GM12878 (cell line): ENCODE data around the gene MYO10. TPM values are rescaled to one million over a fixed set of nuclear protein-coding genes. Genes with fewer than 3 reads are reported as not detected.

ENCODE experiments used
- ATAC-seq: fragments of 200-7000 bp; cut with Tn5 transposase; 3 replicates; pipeline ENCODE4 v1.9.1; 2020; ENCODE audit warnings: mild to moderate bottlenecking, moderate library complexity
- BruUV-seq: library from RNA; stranded (reverse); fragments of 400-500 nt; replicated peaks from 2 replicates; lab custom pipeline; 2021; lab: Mats Ljungman, UMichigan
- CTCF ChIA-PET: fragments of 300-600 bp; sonication (Branson Sonifier 250); formaldehyde crosslinking; extraction: SDS; loops from one replicate; lab custom pipeline; 2021; ENCODE audit warnings: inconsistent platforms; lab: Yijun Ruan, JAX
- POLR2A ChIA-PET: fragments of 350-600 bp; formaldehyde crosslinking; extraction: SDS; loops from one replicate; lab custom pipeline; 2021; ENCODE audit warnings: inconsistent platforms; lab: Charles Lee
- RAD21 ChIA-PET: fragments of 300-600 bp; sonication (Branson Sonifier 250); formaldehyde crosslinking; loops from one replicate; lab custom pipeline; 2023; ENCODE audit warnings: antibody characterized with exemption; ENCODE audit not compliant: unreplicated experiment; lab: Charles Lee
- SMC1A ChIA-PET: fragments of 300-600 bp; sonication (Branson Sonifier 250); formaldehyde crosslinking; loops from one replicate; lab custom pipeline; 2023; ENCODE audit not compliant: unreplicated experiment, uncharacterized antibody; lab: Charles Lee
- DNase-seq: peaks from one replicate; pipeline ENCODE4 v3.0.0-alpha.2; 2011; ENCODE audit warnings: low read depth, low spot score
- FAIRE-seq: peaks from 3 replicates; lab custom pipeline; 2011; peaks lifted over from hg19 to GRCh38; lab: Jason Lieb, UNC
- H2AFZ ChIP-seq: 2 replicates; pipeline ENCODE4 v1.6.0; 2011; ENCODE audit warnings: low read depth, low read length, control low read depth; ENCODE audit not compliant: control insufficient read depth
- H3K27ac ChIP-seq: 2 replicates; pipeline ENCODE4 v1.5.1; 2011; ENCODE audit warnings: control low read depth; ENCODE audit not compliant: control insufficient read depth, insufficient read depth
- H3K27me3 ChIP-seq, 2 experiments: replicated peaks in 1 of 2; 2 replicates each; pipeline versions ENCODE4 v1.6.0 to v1.6.1; 2011; ENCODE audit warnings: low read length in 1 of 2; ENCODE audit not compliant: control insufficient read depth in 2 of 2, insufficient read depth in 2 of 2
- H3K36me3 ChIP-seq, 2 experiments: 2 replicates each; pipeline ENCODE4 v1.5.1; 2011; ENCODE audit warnings: low read length in 1 of 2; ENCODE audit not compliant: control insufficient read depth in 2 of 2, insufficient read depth in 2 of 2
- H3K4me1 ChIP-seq: 2 replicates; pipeline ENCODE4 v1.6.1; 2011; ENCODE audit warnings: mild to moderate bottlenecking, low read length, moderate library complexity, mixed read lengths; ENCODE audit not compliant: control insufficient read depth, insufficient read depth
- H3K4me2 ChIP-seq: 2 replicates; pipeline ENCODE4 v1.6.0; 2011; ENCODE audit warnings: control low read depth; ENCODE audit not compliant: control insufficient read depth, insufficient read depth
- H3K4me3 ChIP-seq: fragments of 200-600 bp; sonication (generic); 2 replicates; pipeline ENCODE4 v1.5.1; 2016
- H3K79me2 ChIP-seq: 2 replicates; pipeline ENCODE4 v1.6.0; 2011; ENCODE audit warnings: low read length; ENCODE audit not compliant: control insufficient read depth, insufficient read depth
- H3K9ac ChIP-seq: 2 replicates; pipeline ENCODE4 v1.8.0; 2011; ENCODE audit warnings: low read length, control low read depth, mixed read lengths; ENCODE audit not compliant: control insufficient read depth, insufficient read depth
- H3K9me3 ChIP-seq: replicated peaks from 3 replicates; pipeline ENCODE4 v1.5.1; 2011; ENCODE audit warnings: mild to moderate bottlenecking, low read length; ENCODE audit not compliant: control insufficient read depth, insufficient read depth
- H4K20me1 ChIP-seq: 2 replicates; pipeline ENCODE4 v1.6.0; 2011; ENCODE audit not compliant: control insufficient read depth, insufficient read depth
- FOS ChIP-seq: IDR thresholded peaks from 3 replicates; pipeline ENCODE4 v1.6.1; 2011; ENCODE audit warnings: borderline replicate concordance; ENCODE audit not compliant: insufficient read length; ENCODE audit errors: extremely low read depth
- IKZF2 ChIP-seq, 2 experiments: fragments of 450-650 bp; IDR thresholded peaks; 2 replicates each; pipeline ENCODE4 v1.6.1; 2017; ENCODE audit warnings: mild to moderate bottlenecking in 2 of 2, moderate library complexity in 2 of 2
- IRF4 ChIP-seq: IDR thresholded peaks from 2 replicates; pipeline ENCODE4 v1.6.1; 2011; ENCODE audit warnings: low read depth, low read length
- POU2F2 ChIP-seq: IDR thresholded peaks from 3 replicates; pipeline ENCODE4 v1.6.1; 2011; ENCODE audit warnings: low read depth, mild to moderate bottlenecking, low read length, borderline replicate concordance
- RFX5 ChIP-seq: IDR thresholded peaks from 2 replicates; pipeline ENCODE4 v1.6.1; 2011; ENCODE audit warnings: low read depth, low read length, improper control_type of control experiment
- SPI1 ChIP-seq: IDR thresholded peaks from 2 replicates; pipeline ENCODE4 v1.6.1; 2011; ENCODE audit warnings: low read depth, mild to moderate bottlenecking, low read length, moderate library complexity, borderline replicate concordance; ENCODE audit not compliant: insufficient read depth
- SREBF2 ChIP-seq: IDR thresholded peaks from 2 replicates; pipeline ENCODE4 v1.6.1; 2012; ENCODE audit warnings: mild to moderate bottlenecking, low read length
- STAT3 ChIP-seq: IDR thresholded peaks from 2 replicates; pipeline ENCODE4 v1.6.1; 2011; ENCODE audit warnings: low read depth, low read length, improper control_type of control experiment
- TAF1 ChIP-seq: IDR thresholded peaks from 2 replicates; pipeline ENCODE4 v1.6.1; 2011; ENCODE audit warnings: mild to moderate bottlenecking, low read depth, low read length, borderline replicate concordance
- TARDBP ChIP-seq: IDR thresholded peaks from 2 replicates; pipeline ENCODE4 v1.6.1; 2016; ENCODE audit warnings: borderline replicate concordance
- ZNF24 ChIP-seq: fragments of 450-650 bp; IDR thresholded peaks from 2 replicates; pipeline ENCODE4 v1.6.1; 2017; ENCODE audit warnings: antibody characterized with exemption, mild to moderate bottlenecking
- WGBS: methylation state at CpG from one replicate; pipeline ENCODE4 v1.1.6; 2016; ENCODE audit warnings: low lambda C conversion rate; ENCODE audit not compliant: insufficient replicate concordance, insufficient coverage; ENCODE audit errors: missing lambda C conversion rate; 5-methylcytosine and 5-hydroxymethylcytosine counted together
- in situ Hi-C: fragments of 300-500 bp; cut with MboI; formaldehyde crosslinking; loops from 9 replicates; pipeline ENCODE4 v1.14.3; 2018; ENCODE audit warnings: mixed read lengths
- intact Hi-C: fragments of 100-400 bp; cut with micrococcal nuclease; formaldehyde crosslinking; loops from one replicate; pipeline ENCODE4 v1.14.2; 2022; ENCODE audit not compliant: unreplicated experiment
- polyA plus RNA-seq, 11 experiments: library from polyadenylated mRNA; depleted of rRNA in 4 of 11; unstranded in 6 of 11; stranded (reverse) in 5 of 11; fragments of >200 nt; fragmentation: Nextera tagmentation in 4 of 11; fragmentation: Illumina TruSeq in 1 of 11; extraction: Ambion mirVana in 4 of 11; extraction: Trizol in 1 of 11; gene quantifications; 1 replicate in 1 of 11; 2 replicates in 10 of 11; pipeline versions ENCODE4 v1.2.1 to v1.2.3, GENCODE V29; 2011 to 2016; ENCODE audit warnings: inconsistent platforms in 2 of 11, missing spikeins in 2 of 11, low read depth in 1 of 11
- total RNA-seq, 4 experiments: library from RNA; depleted of rRNA in 3 of 4; stranded (reverse); fragments of >200 nt in 3 of 4; fragmentation: Illumina TruSeq in 1 of 4; extraction: Trizol in 1 of 4; gene quantifications; 2 replicates each; pipeline versions ENCODE4 v1.2.1 to v1.2.3, GENCODE V29; 2013 to 2021
- TF ChIP-seq, protein P1 (sequence below): IDR thresholded peaks from 2 replicates; pipeline ENCODE4 v1.6.1; 2012; ENCODE audit warnings: low read depth, low read length, improper control_type of control experiment
- TF ChIP-seq, protein P2 (sequence below): IDR thresholded peaks from 2 replicates; pipeline ENCODE4 v1.6.1; 2011; ENCODE audit warnings: low read depth, low read length, improper control_type of control experiment, borderline replicate concordance

The MYO10 gene
- total and polyA plus RNA-seq, 10 of the 15 experiments (the other 5 are each of a cell fraction or from before 2014, with no cell fraction given), result 0.02 to 0.77 (median 0.17) TPM

DNA sequence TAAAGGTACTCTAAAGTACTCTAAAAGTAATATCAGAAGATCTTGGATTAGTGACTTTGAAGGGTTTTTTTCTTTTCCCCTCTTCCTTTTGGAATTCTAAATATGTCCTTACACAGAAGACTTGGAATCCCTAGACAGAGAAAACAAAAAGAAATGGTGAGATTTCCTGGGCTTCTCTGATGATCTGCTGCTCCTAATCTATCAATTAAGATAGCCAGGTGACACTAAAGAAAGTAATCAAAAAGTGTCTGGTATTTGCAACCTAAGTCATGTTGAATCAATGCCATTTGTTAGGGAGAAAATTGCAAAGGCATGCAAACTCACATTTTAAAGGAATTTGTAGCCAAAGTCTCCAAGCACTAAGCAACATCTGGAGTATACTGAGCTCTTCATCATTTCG lies 29.5 kb upstream of the MYO10 start:
- FAIRE-seq, result no peak
- Histone ChIP-seq H3K9me3 (no peaks in the 10 kb centered on the region), H3K4me2 (no peak overlapping the region), H3K79me2 (no peaks in the 10 kb centered on the region), H3K9ac (no peak overlapping the region), H3K27me3 (no peaks in the 10 kb centered on the region), H2AFZ (no peak overlapping the region), H3K36me3 (no peaks in the 10 kb centered on the region), H3K4me1 (no peaks in the 10 kb centered on the region), H3K27ac (no peak overlapping the region), H3K4me3 (no peak overlapping the region), H4K20me1 (no peaks in the 10 kb centered on the region)
- intact Hi-C loops (no loop called here), in situ Hi-C loops (no loop called here)
- CTCF ChIA-PET, result no interaction called here
- no peak for DNase-seq
- no peak for TF ChIP-seq POU2F2
- no peak for TF ChIP-seq RFX5
- no peak for TF ChIP-seq SPI1
- no peak for TF ChIP-seq TARDBP
- no peak for TF ChIP-seq SREBF2
- TF ChIP-seq, protein P1, sequence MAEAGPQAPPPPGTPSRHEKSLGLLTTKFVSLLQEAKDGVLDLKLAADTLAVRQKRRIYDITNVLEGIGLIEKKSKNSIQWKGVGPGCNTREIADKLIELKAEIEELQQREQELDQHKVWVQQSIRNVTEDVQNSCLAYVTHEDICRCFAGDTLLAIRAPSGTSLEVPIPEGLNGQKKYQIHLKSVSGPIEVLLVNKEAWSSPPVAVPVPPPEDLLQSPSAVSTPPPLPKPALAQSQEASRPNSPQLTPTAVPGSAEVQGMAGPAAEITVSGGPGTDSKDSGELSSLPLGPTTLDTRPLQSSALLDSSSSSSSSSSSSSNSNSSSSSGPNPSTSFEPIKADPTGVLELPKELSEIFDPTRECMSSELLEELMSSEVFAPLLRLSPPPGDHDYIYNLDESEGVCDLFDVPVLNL, result no peak
- TF ChIP-seq IKZF2 (IDR thresholded peaks at IDR 0.05), result no peak
- TF ChIP-seq FOS, result no peak
- no peak for TF ChIP-seq IRF4
- TF ChIP-seq, protein P2, sequence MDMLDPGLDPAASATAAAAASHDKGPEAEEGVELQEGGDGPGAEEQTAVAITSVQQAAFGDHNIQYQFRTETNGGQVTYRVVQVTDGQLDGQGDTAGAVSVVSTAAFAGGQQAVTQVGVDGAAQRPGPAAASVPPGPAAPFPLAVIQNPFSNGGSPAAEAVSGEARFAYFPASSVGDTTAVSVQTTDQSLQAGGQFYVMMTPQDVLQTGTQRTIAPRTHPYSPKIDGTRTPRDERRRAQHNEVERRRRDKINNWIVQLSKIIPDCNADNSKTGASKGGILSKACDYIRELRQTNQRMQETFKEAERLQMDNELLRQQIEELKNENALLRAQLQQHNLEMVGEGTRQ, result no peak
- TF ChIP-seq TAF1, result no peak
- TF ChIP-seq ZNF24, result no peak
- TF ChIP-seq STAT3, result no peak
- POLR2A ChIA-PET, result no interaction called here
- ATAC-seq, result no peak
- 0% methylated on average over 1 of the region's 1 CpG for WGBS
- SMC1A ChIA-PET, result no interaction called here
- RAD21 ChIA-PET, result no interaction called here
- BruUV-seq, result no TSS peak
